Trophoblast cell (in vitro differentiated cells and primary cell): Measurements from ENCODE around the gene CDK2.

ENCODE experiments used
- DNase-seq, 2 donors: peaks; one replicate each; pipeline ENCODE4 v3.0.0-alpha.2; 2016
- H2AFZ ChIP-seq: 2 replicates; pipeline ENCODE4 v1.6.1; 2013; ENCODE audit warnings: low read length, moderate library complexity, mild to moderate bottlenecking; ENCODE audit not compliant: insufficient read depth, poor library complexity
- H2AK5ac ChIP-seq: 2 replicates; pipeline ENCODE4 v1.6.1; 2013; ENCODE audit warnings: mild to moderate bottlenecking, low read length
- H2BK120ac ChIP-seq: 2 replicates; pipeline ENCODE4 v1.6.1; 2013; ENCODE audit warnings: low read length, mild to moderate bottlenecking, moderate library complexity; ENCODE audit not compliant: insufficient read depth, poor library complexity
- H2BK12ac ChIP-seq: 2 replicates; pipeline ENCODE4 v1.6.1; 2013; ENCODE audit warnings: mild to moderate bottlenecking, low read length, moderate library complexity
- H2BK5ac ChIP-seq: 2 replicates; pipeline ENCODE4 v1.6.1; 2013; ENCODE audit warnings: low read length, low read depth, moderate library complexity, mild to moderate bottlenecking; ENCODE audit not compliant: poor library complexity
- H3K14ac ChIP-seq: 2 replicates; pipeline ENCODE4 v1.6.1; 2013; ENCODE audit warnings: mild to moderate bottlenecking, low read length
- H3K18ac ChIP-seq: 2 replicates; pipeline ENCODE4 v1.6.1; 2013; ENCODE audit warnings: mild to moderate bottlenecking, low read length
- H3K23ac ChIP-seq: 2 replicates; pipeline ENCODE4 v1.6.1; 2013; ENCODE audit warnings: low read length
- H3K27ac ChIP-seq: 2 replicates; pipeline ENCODE4 v1.5.1; 2013; ENCODE audit warnings: low read depth, mild to moderate bottlenecking, inconsistent platforms, low read length, moderate library complexity
- H3K27me3 ChIP-seq: 2 replicates; pipeline ENCODE4 v1.6.1; 2013; ENCODE audit warnings: inconsistent platforms, mild to moderate bottlenecking, low read length, moderate library complexity; ENCODE audit not compliant: insufficient read depth
- H3K36me3 ChIP-seq, 2 experiments: 1 replicate in 1 of 2; 2 replicates in 1 of 2; pipeline ENCODE4 v1.6.1; 2013; ENCODE audit warnings: low read length in 2 of 2, mild to moderate bottlenecking in 2 of 2, moderate library complexity in 1 of 2; ENCODE audit not compliant: insufficient read depth in 2 of 2, control insufficient read depth in 1 of 2
- H3K4ac ChIP-seq: 2 replicates; pipeline ENCODE4 v1.6.1; 2013; ENCODE audit warnings: low read depth, mild to moderate bottlenecking, low read length, moderate library complexity
- H3K4me1 ChIP-seq, 2 experiments: 1 replicate in 1 of 2; 2 replicates in 1 of 2; pipeline ENCODE4 v1.6.1; 2013; ENCODE audit warnings: low read length in 2 of 2, mild to moderate bottlenecking in 2 of 2, moderate library complexity in 1 of 2; ENCODE audit not compliant: insufficient read depth in 2 of 2, control insufficient read depth in 1 of 2
- H3K4me2 ChIP-seq: 2 replicates; pipeline ENCODE4 v1.6.1; 2013; ENCODE audit warnings: inconsistent platforms, mild to moderate bottlenecking, low read length, moderate library complexity
- H3K4me3 ChIP-seq: 2 replicates; pipeline ENCODE4 v1.5.1; 2013; ENCODE audit warnings: mild to moderate bottlenecking, low read depth, low read length, inconsistent platforms
- H3K79me1 ChIP-seq: one replicate; pipeline ENCODE4 v1.6.1; 2013; ENCODE audit warnings: low read length
- H3K79me2 ChIP-seq: 2 replicates; pipeline ENCODE4 v1.6.1; 2013; ENCODE audit warnings: low read length, mild to moderate bottlenecking; ENCODE audit not compliant: control insufficient read depth, insufficient read depth, poor library complexity
- H3K9ac ChIP-seq: 2 replicates; pipeline ENCODE4 v1.6.1; 2013; ENCODE audit warnings: mild to moderate bottlenecking, low read length
- H3K9me3 ChIP-seq: 2 replicates; pipeline ENCODE4 v1.6.1; 2013; ENCODE audit warnings: low read depth, mild to moderate bottlenecking, control low read depth, inconsistent platforms, low read length; ENCODE audit not compliant: insufficient read depth
- H4K12ac ChIP-seq: 2 replicates; pipeline ENCODE4 v1.6.1; 2013; ENCODE audit warnings: low read depth, mild to moderate bottlenecking, low read length, moderate library complexity
- H4K8ac ChIP-seq: 2 replicates; pipeline ENCODE4 v1.6.1; 2013; ENCODE audit warnings: low read depth, mild to moderate bottlenecking, low read length, moderate library complexity
- H4K91ac ChIP-seq: one replicate; pipeline ENCODE4 v1.6.1; 2013; ENCODE audit warnings: low read depth, mild to moderate bottlenecking, low read length, moderate library complexity
- WGBS: extraction: QIAGEN DNeasy Blood & Tissue Kit; methylation state at CpG from one replicate; pipeline ENCODE4 v1.1.7; 2013; ENCODE audit warnings: missing lambda C conversion rate; ENCODE audit not compliant: insufficient read length, insufficient coverage; ENCODE audit errors: extremely low coverage; 5-methylcytosine and 5-hydroxymethylcytosine counted together

CDK2 gene

DNA sequence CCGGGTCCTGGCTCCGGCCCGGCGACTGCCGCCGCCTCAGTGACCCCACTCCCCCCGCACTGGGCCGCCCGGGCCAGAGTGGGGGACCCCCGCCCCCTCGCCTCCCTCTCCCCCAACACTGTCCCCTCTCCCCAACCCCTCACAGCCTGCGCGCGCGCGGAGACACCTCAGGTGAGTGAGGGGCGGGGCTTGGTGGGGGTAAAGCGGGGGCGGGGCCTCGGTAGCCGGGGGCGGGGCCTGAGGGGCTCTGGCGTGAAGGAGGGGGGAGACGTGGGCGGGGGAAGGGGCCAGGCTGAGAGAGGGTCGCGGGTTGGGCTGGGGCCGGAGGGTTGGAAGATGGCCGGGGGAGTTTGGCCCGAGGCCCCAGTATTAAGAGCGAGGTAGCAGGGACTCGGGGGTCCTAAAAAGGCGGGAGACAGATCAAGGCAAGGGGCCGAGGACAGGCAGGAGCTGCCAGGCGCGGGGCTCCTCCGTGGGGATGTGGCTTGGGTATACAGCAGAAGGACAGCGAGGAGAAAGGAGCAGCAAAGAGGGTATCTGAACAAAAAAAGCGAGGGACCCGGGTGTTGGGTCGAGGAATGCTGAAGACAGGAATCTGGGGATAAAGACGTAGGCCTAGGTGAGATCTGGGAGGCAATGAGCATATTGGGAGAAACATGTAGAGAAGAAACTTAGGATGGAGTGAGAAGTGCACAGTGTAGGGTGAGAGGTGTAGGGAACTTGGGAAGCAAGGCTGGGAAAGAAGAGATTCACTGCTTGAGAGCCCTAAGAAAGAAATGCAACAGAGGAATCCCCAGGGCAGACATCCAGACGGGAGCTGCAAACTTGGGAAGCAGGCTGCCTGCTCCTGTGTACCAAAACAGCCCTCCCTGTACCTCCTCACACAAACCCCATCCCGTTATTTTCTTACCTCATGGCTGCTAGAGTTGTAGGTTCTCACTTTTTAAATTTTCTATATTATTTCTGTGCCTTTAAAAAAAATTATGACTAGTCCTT, 41.2 kb downstream of the CDK2 start:
- H4K91ac ChIP-seq, result peak overlapping the region; percentile 93
- H4K12ac ChIP-seq, result peak overlapping the region; percentile 67
- H3K23ac ChIP-seq, result no peak overlapping the region
- peak overlapping the region; percentile 37 for H2BK12ac ChIP-seq
- H2AK5ac ChIP-seq, result peak overlapping the region; percentile 13
- peak overlapping the region; percentile 65 for H2BK120ac ChIP-seq
- no CpG with 5 or more reads among the region's 44 CpGs for WGBS
- peak overlapping the region; percentile 50 for H3K9ac ChIP-seq
- H3K9me3 ChIP-seq, result no peaks in the 10 kb centered on the region
- peaks cover 10 to 22% of the 10 kb centered on the region in 2 experiments for H3K4me1 ChIP-seq
- H2BK5ac ChIP-seq, result peak overlapping the region; percentile 69
- peak overlapping the region; percentile 13 for H3K4ac ChIP-seq
- H2AFZ ChIP-seq, result peak overlapping the region; percentile 37
- H3K4me3 ChIP-seq, result peak overlapping the region; percentile 77
- H3K36me3 ChIP-seq, result peaks cover 15 to 16% of the 10 kb centered on the region in 2 experiments
- peak overlapping the region; percentile 94 for H3K4me2 ChIP-seq
- peak overlapping the region; percentile 84 for H4K8ac ChIP-seq
- H3K79me1 ChIP-seq, result peaks cover 23% of the 10 kb centered on the region
- H3K27me3 ChIP-seq, result no peaks in the 10 kb centered on the region
- H3K79me2 ChIP-seq, result peaks cover 2% of the 10 kb centered on the region
- H3K27ac ChIP-seq, result peak overlapping the region; percentile 86
- H3K18ac ChIP-seq, result peak overlapping the region; percentile 55
- peak in 1 of 2 donors; percentile 42 for DNase-seq
- H3K14ac ChIP-seq, result peak overlapping the region; percentile 72

DNA sequence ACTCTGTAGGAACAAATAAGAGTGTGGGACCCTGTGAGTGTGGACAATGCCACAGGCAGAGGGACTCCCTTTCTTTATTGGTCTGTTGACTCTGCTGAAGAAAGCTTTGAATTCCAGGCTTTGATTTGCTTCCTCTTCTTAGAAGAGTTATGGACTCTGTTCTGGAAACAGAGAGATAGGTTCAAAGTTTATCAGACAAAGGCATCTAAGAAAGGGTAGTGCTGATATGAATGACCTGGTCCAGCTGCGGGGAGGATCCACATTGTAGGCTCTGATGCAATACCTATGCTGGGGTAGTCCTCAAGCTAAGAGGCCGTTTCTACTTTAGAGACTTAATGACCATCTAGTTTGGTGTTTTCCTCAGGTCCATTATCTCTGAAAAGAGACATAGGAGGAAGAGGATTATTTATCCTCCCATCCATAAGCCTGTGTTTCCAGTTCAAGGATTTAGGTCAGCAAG, 43.5 kb downstream of the CDK2 start:
- peak; percentile 38 to 69 for DNase-seq
- Histone ChIP-seq H3K9ac (no peak overlapping the region), H3K27ac (peak overlapping the region; percentile 78), H3K36me3 (no peaks in the 10 kb centered on the region), H2AFZ (no peak overlapping the region), H3K79me2 (peaks cover 2% of the 10 kb centered on the region), H3K14ac (no peak overlapping the region), H2AK5ac (no peak overlapping the region), H3K9me3 (no peaks in the 10 kb centered on the region), H3K79me1 (peaks cover 23% of the 10 kb centered on the region), H4K8ac (no peak overlapping the region), H4K91ac (peak overlapping the region; percentile 26), H4K12ac (no peak overlapping the region), H3K18ac (no peak overlapping the region), H3K4me1 (peaks cover 18 to 32% of the 10 kb centered on the region in 2 experiments), H3K4ac (no peak overlapping the region), H3K27me3 (no peaks in the 10 kb centered on the region), H2BK12ac (no peak overlapping the region), H3K23ac (no peak overlapping the region), H2BK5ac (peak overlapping the region; percentile 81), H2BK120ac (peak overlapping the region; percentile 9), H3K4me2 (no peak overlapping the region), H3K4me3 (no peak overlapping the region)
- WGBS, result no CpG with 5 or more reads among the region's 2 CpGs

GRCh38 chr12:56011509-56012090, 45.0 kb downstream of the CDK2 start:
- Histone ChIP-seq H3K18ac (no peak overlapping the region), H3K9ac (no peak overlapping the region), H2BK5ac (no peak overlapping the region), H3K79me2 (peaks cover 2% of the 10 kb centered on the region), H3K4ac (no peak overlapping the region), H4K8ac (no peak overlapping the region), H3K9me3 (no peaks in the 10 kb centered on the region), H3K14ac (no peak overlapping the region), H2BK12ac (no peak overlapping the region), H2BK120ac (peak overlapping the region; percentile 20), H3K27me3 (no peaks in the 10 kb centered on the region), H3K4me1 (peaks cover 20 to 34% of the 10 kb centered on the region in 2 experiments), H3K27ac (peak overlapping the region; percentile 22), H3K36me3 (no peaks in the 10 kb centered on the region), H2AFZ (no peak overlapping the region), H4K12ac (no peak overlapping the region), H3K79me1 (peaks cover 23% of the 10 kb centered on the region), H3K4me3 (no peak overlapping the region), H2AK5ac (no peak overlapping the region), H3K4me2 (no peak overlapping the region), H3K23ac (no peak overlapping the region), H4K91ac (no peak overlapping the region)
- no peak for DNase-seq
- no CpG with 5 or more reads among the region's 2 CpGs for WGBS

DNA sequence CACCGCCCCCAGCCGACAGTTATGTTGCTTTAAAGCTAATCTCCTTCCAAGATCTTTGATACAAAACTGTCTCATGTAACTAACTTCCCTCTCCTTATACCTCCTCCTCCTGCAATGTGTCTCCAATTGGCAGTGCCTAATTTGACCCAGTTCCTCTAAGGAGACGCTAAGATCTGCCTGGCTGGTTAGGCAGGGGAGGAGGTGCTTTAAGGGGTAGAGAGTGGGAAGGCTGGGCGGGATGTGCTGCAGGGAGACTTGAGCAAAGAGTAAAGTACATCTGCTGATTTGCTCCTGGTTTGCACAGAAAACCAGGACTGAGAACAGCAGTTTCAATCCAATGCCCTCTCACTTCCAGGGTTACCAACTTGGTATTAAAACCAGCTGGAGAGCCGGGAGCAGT, 46.9 kb downstream of the CDK2 start:
- H4K12ac ChIP-seq, result no peak overlapping the region
- no peak overlapping the region for H2AK5ac ChIP-seq
- no CpG with 5 or more reads among the region's 5 CpGs for WGBS
- H3K14ac ChIP-seq, result no peak overlapping the region
- no peaks in the 10 kb centered on the region for H3K36me3 ChIP-seq
- H3K9me3 ChIP-seq, result no peaks in the 10 kb centered on the region
- no peak overlapping the region for H3K18ac ChIP-seq
- H2BK12ac ChIP-seq, result no peak overlapping the region
- H3K79me2 ChIP-seq, result no peaks in the 10 kb centered on the region
- H3K9ac ChIP-seq, result no peak overlapping the region
- DNase-seq, result no peak
- H3K23ac ChIP-seq, result no peak overlapping the region
- H3K27me3 ChIP-seq, result no peaks in the 10 kb centered on the region
- H3K27ac ChIP-seq, result no peak overlapping the region
- H3K4me1 ChIP-seq, result peaks cover 15 to 26% of the 10 kb centered on the region in 2 experiments
- H3K79me1 ChIP-seq, result peaks cover 12% of the 10 kb centered on the region
- H3K4ac ChIP-seq, result no peak overlapping the region
- H3K4me2 ChIP-seq, result no peak overlapping the region
- H3K4me3 ChIP-seq, result no peak overlapping the region
- H2BK5ac ChIP-seq, result no peak overlapping the region
- H2BK120ac ChIP-seq, result no peak overlapping the region
- H4K8ac ChIP-seq, result no peak overlapping the region
- H4K91ac ChIP-seq, result peak overlapping the region; percentile 42
- no peak overlapping the region for H2AFZ ChIP-seq
